ENCODE data around the gene TMEM192.

- no peak for TF ChIP-seq CTCF (IDR thresholded peaks at IDR 0.05; ENCODE audit: low read depth, low read length, poor library complexity, severe bottlenecking)
- TF ChIP-seq EZH2phosphoT487 (IDR thresholded peaks at IDR 0.05; ENCODE audit: borderline replicate concordance, low read length) = no peak
Measured at GRCh38 chr4:165094873-165095272, 17.8 kb downstream of the TMEM192 start.
